ENCODE measurements around the gene FXR2. TPM values are rescaled to one million over a fixed set of nuclear protein-coding genes. Genes with fewer than 3 reads are reported as not detected.

The FXR2 gene
- total RNA-seq, 1 experiment from 2014 or later: 49.7 TPM

GRCh38 chr17:7553356-7553755 is 61.3 kb downstream of the FXR2 start:
- H2AFZ ChIP-seq (ENCODE audit: low read depth, low read length, poor library complexity, severe bottlenecking): no peak overlapping the region
- H3K4me3 ChIP-seq (replicated peaks in 1 of 2; ENCODE audit: low read depth in 1 of 2, low read length in 2 of 2): no peak overlapping the region
- H3K27ac ChIP-seq (ENCODE audit: low read depth, low read length): no peak overlapping the region
- no peaks in the 10 kb centered on the region for H3K79me2 ChIP-seq (ENCODE audit: insufficient read depth, low read length)
- DNase-seq (ENCODE audit: low read depth, low spot score) (no peak), ATAC-seq (no peak)
- ChIA-PET POLR2A (no interaction called here), RAD21 (ENCODE audit: low non-redundant PET in 1 of 2, low total read pairs in 2 of 2, uncharacterized antibody in 2 of 2, unreplicated experiment in 2 of 2) (no interaction called here), CTCF (no interaction called here)
- no TSS peak for BruUV-seq (replicated peaks)
- no peaks in the 10 kb centered on the region for H3K36me3 ChIP-seq (ENCODE audit: control insufficient read depth in 1 of 2, insufficient read depth in 2 of 2, low read length in 2 of 2)
- H3K9me3 ChIP-seq (ENCODE audit: control insufficient read depth in 1 of 2, insufficient read depth in 1 of 2, low read depth in 1 of 2, low read length in 2 of 2): no peaks in the 10 kb centered on the region
- no peak overlapping the region for H3K4me2 ChIP-seq (ENCODE audit: low read length)
- no peaks in the 10 kb centered on the region for H3K9me2 ChIP-seq (ENCODE audit: insufficient read depth)
- intact Hi-C loops (cut with micrococcal nuclease): no loop called here
- TF ChIP-seq EZH2 (IDR thresholded peaks at IDR 0.05) (no peak), SP1 (IDR thresholded peaks at IDR 0.05; ENCODE audit: low read depth) (no peak), YY1 (IDR thresholded peaks at IDR 0.05; ENCODE audit: extremely low read depth, insufficient replicate concordance, low read depth, low read length) (no peak), RAD21 (IDR thresholded peaks at IDR 0.05; ENCODE audit: low read depth) (no peak), ATF3 (IDR thresholded peaks at IDR 0.05) (no peak), SIN3A (IDR thresholded peaks at IDR 0.05; ENCODE audit: low read depth) (no peak), TCF7L2 (IDR thresholded peaks at IDR 0.05; ENCODE audit: borderline replicate concordance, extremely low read depth, insufficient read depth, insufficient read length) (no peak), REST (IDR thresholded peaks at IDR 0.05; ENCODE audit: low read depth) (no peak), FOSL1 (IDR thresholded peaks at IDR 0.05; ENCODE audit: low read depth) (no peak), ZNF274 (IDR thresholded peaks at IDR 0.05; ENCODE audit: low read depth, low read length) (no peak), SRF (IDR thresholded peaks at IDR 0.05; ENCODE audit: low read depth) (no peak), EGR1 (IDR thresholded peaks at IDR 0.05; ENCODE audit: low read depth) (no peak), ELF1 (IDR thresholded peaks at IDR 0.05; ENCODE audit: borderline replicate concordance, low read depth) (no peak), ZBTB33 (IDR thresholded peaks at IDR 0.05; ENCODE audit: extremely low read depth, insufficient replicate concordance, low read length) (no peak), CTCF (IDR thresholded peaks at IDR 0.05 in 2 of 3, conservative IDR thresholded peaks at IDR 0.05 in 1 of 3; ENCODE audit: borderline replicate concordance in 1 of 3, insufficient read depth in 1 of 3, low read depth in 2 of 3, low read length in 2 of 3) (no peak), JUND (IDR thresholded peaks at IDR 0.05) (no peak), EZH2phosphoT487 (IDR thresholded peaks at IDR 0.05; ENCODE audit: borderline replicate concordance) (no peak)
- H3K9ac ChIP-seq (ENCODE audit: low read length): no peak overlapping the region
- H3K27me3 ChIP-seq (ENCODE audit: insufficient read depth, low read length): no peaks in the 10 kb centered on the region
- no peaks in the 10 kb centered on the region for H4K20me1 ChIP-seq (ENCODE audit: insufficient read depth)
- peaks cover 3 to 23% of the 10 kb centered on the region in 2 experiments; a peak in 3 of 4 replicates for H3K4me1 ChIP-seq (ENCODE audit: control insufficient read depth in 1 of 2, insufficient read depth in 2 of 2, low read length in 2 of 2)
